ENCODE measurements around the gene KCNB1.

DNA sequence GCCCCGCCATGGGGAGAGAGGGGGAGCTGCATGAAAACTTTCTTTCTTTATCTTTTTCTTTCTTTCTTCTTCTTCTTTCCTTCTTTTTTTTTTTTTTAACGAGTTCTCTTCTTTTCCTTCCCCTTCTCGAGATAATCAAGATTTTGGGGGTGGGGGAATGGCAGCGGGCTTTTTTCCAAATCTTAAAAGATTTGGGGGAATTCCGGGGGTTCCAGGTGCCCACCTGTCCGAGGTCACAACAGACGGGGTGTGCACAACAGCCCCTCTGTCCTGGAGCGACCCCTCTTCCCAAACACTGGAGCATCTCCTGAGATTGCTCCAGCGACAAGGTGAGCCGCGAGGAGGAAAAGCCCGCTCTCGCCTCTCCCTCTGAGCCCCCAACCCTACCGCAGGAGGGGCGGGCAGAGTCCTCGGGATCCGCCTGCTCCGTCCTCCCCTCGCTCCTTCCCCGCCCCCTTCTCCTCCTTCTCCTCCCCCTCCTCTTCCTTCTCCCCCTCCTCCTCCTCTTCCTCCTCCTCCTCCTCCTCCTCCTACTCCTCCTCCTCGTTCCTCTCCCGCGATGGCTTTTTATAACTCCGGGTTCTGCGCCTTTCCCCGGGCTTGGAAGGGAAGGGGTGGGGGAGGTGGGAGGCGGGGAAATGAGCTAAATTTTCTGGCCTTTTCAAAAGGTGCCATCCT lies 689 bp upstream of the KCNB1 start:
- TF ChIP-seq, protein P1, sequence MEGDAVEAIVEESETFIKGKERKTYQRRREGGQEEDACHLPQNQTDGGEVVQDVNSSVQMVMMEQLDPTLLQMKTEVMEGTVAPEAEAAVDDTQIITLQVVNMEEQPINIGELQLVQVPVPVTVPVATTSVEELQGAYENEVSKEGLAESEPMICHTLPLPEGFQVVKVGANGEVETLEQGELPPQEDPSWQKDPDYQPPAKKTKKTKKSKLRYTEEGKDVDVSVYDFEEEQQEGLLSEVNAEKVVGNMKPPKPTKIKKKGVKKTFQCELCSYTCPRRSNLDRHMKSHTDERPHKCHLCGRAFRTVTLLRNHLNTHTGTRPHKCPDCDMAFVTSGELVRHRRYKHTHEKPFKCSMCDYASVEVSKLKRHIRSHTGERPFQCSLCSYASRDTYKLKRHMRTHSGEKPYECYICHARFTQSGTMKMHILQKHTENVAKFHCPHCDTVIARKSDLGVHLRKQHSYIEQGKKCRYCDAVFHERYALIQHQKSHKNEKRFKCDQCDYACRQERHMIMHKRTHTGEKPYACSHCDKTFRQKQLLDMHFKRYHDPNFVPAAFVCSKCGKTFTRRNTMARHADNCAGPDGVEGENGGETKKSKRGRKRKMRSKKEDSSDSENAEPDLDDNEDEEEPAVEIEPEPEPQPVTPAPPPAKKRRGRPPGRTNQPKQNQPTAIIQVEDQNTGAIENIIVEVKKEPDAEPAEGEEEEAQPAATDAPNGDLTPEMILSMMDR (IDR thresholded peaks at IDR 0.05) = no peak
- no peak for TF ChIP-seq POLR2A (IDR thresholded peaks at IDR 0.05)
- no peak for TF ChIP-seq POLR2AphosphoS5 (IDR thresholded peaks at IDR 0.05)

All from upper lobe of left lung (tissue), 4 donors.